Measurements from ENCODE around the gene ADGRF5. TPM values are rescaled to one million over a fixed set of nuclear protein-coding genes. Genes with fewer than 3 reads are reported as not detected.

ADGRF5 gene
- total RNA-seq, 2 donors from 2014 or later, result not detected

DNA sequence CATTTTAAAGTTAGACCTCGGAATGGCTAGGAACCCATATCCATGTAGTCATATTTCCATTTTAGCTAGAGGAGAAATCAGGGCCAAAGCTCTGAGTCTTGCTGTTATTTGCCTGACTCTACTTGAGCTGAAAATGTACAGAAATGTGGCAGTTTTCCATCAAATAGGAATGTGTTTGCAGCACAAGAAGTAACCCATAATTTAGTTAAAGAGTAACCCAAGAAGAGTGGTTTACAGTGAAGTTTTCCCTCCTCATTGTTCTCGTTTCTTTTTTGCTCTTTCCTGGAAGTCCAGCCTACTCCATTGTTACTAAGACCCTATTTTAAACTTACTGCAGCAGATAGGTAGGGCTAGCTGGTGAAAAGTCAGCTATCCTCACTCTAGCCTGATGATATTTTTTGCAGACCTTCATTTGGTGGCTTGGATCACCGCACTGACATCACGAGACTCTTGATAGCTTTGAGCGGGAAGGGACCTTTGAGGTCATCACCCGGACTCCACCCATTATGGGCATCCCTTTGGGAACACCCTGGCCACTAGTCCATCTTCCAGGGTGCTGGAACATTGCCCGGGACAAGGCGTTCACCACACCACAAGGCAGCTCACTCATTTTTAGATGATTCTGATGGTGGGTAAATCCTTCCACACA, 28.0 kb upstream of the ADGRF5 start:
- no peak for DNase-seq (ENCODE audit: low spot score)
- no peaks in the 10 kb centered on the region for H3K36me3 Mint-ChIP-seq
- H3K9me3 Mint-ChIP-seq, result no peaks in the 10 kb centered on the region
- H3K4me3 Mint-ChIP-seq, result no peak overlapping the region
- H3K4me1 Mint-ChIP-seq (ENCODE audit: low read depth in 2 of 2), result no peaks in the 10 kb centered on the region
- peaks cover 10 to 33% of the 10 kb centered on the region in 2 donors for H3K27me3 Mint-ChIP-seq
- no peak overlapping the region for H3K27ac Mint-ChIP-seq
- ATAC-seq, result no peak

DNA sequence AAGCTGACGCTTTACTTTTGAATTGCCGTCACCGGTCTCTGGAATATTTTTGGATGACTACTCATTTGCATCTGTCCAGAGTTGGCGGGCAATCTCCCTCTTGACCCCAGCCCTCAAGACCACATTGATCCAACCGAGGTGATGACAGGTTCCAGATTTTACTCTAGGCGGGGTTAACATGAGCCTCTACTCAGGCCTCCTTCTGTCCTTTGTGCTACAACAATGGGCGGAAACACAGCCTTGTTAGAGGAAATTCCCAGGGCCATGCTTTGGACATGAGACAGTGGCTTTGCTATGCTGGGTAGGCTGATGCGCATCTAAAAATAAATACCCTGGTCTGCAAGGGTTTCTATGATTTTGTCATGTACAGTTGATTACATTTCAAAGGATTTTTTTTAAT, 27.0 kb upstream of the ADGRF5 start:
- Mint-ChIP-seq H3K27ac (no peak overlapping the region), H3K27me3 (peaks cover 10 to 33% of the 10 kb centered on the region in 2 donors), H3K4me1 (ENCODE audit: low read depth in 2 of 2) (no peaks in the 10 kb centered on the region)

DNA sequence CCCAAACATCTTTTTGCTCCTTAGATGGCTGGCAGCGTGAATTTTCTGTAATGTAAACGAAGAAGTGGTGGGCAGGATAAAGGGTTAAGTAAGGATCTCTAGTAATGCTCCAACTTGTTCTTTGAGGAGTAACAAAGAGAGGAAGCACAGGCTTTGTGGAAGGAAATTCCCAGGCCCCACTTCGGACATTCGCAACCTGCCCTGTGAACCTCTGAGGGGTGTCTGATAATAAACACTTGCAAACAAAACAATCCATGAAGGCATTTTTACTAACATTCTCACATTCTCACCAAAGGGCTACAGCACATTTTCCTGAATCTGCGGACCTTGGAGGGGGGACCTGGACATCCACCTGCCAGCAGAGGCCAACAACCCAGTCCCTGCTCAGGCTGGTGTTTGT, 25.8 kb upstream of the ADGRF5 start:
- Mint-ChIP-seq H3K9me3 (no peaks in the 10 kb centered on the region), H3K4me1 (ENCODE audit: low read depth in 2 of 2) (no peaks in the 10 kb centered on the region), H3K36me3 (no peaks in the 10 kb centered on the region), H3K4me3 (no peak overlapping the region), H3K27ac (no peak overlapping the region), H3K27me3 (peaks cover 7 to 28% of the 10 kb centered on the region in 2 donors)
- DNase-seq (ENCODE audit: low spot score), result no peak
- ATAC-seq, result no peak

More for the DNA sequence above, 27.0 kb upstream of the ADGRF5 start:
- no peaks in the 10 kb centered on the region for H3K36me3 Mint-ChIP-seq
- DNase-seq (ENCODE audit: low spot score), result no peak
- H3K9me3 Mint-ChIP-seq, result no peaks in the 10 kb centered on the region
- no peak for ATAC-seq
- H3K4me3 Mint-ChIP-seq, result no peak overlapping the region

GRCh38 chr6:46940433-46941226, 18.9 kb upstream of the ADGRF5 start:
- no peak for ATAC-seq
- H3K4me1 Mint-ChIP-seq (ENCODE audit: low read depth in 2 of 2), result no peaks in the 10 kb centered on the region
- no peak overlapping the region for H3K27ac Mint-ChIP-seq
- H3K36me3 Mint-ChIP-seq, result no peaks in the 10 kb centered on the region
- DNase-seq (ENCODE audit: low spot score), result no peak
- H3K4me3 Mint-ChIP-seq, result no peak overlapping the region
- no peaks in the 10 kb centered on the region for H3K9me3 Mint-ChIP-seq
- peaks cover 4 to 9% of the 10 kb centered on the region in 2 donors for H3K27me3 Mint-ChIP-seq

GRCh38 chr6:46937642-46938041, 15.9 kb upstream of the ADGRF5 start:
- H3K27ac Mint-ChIP-seq, result no peak overlapping the region
- no peaks in the 10 kb centered on the region for H3K36me3 Mint-ChIP-seq
- no peak for ATAC-seq
- peaks cover 0 to 9% of the 10 kb centered on the region in 2 donors for H3K27me3 Mint-ChIP-seq
- DNase-seq (ENCODE audit: low spot score), result no peak
- no peaks in the 10 kb centered on the region for H3K9me3 Mint-ChIP-seq
- H3K4me3 Mint-ChIP-seq, result no peak overlapping the region
- H3K4me1 Mint-ChIP-seq (ENCODE audit: low read depth in 2 of 2), result no peaks in the 10 kb centered on the region

GRCh38 chr6:46935687-46936086, 13.9 kb upstream of the ADGRF5 start:
- no peak for ATAC-seq
- H3K36me3 Mint-ChIP-seq, result no peaks in the 10 kb centered on the region
- no peak overlapping the region for H3K4me3 Mint-ChIP-seq

GRCh38 chr6:46933751-46934150, 12.0 kb upstream of the ADGRF5 start:
- no peak for ATAC-seq
- DNase-seq (ENCODE audit: low spot score), result no peak
- Mint-ChIP-seq H3K4me3 (no peak overlapping the region), H3K36me3 (no peaks in the 10 kb centered on the region), H3K27ac (no peak overlapping the region), H3K9me3 (peaks cover 3% of the 10 kb centered on the region), H3K4me1 (ENCODE audit: low read depth in 2 of 2) (no peaks in the 10 kb centered on the region), H3K27me3 (peaks cover 0 to 9% of the 10 kb centered on the region in 2 donors)

More at GRCh38 chr6:46935687-46936086, 13.9 kb upstream of the ADGRF5 start:
- Mint-ChIP-seq H3K27me3 (peaks cover 0 to 11% of the 10 kb centered on the region in 2 donors), H3K27ac (no peak overlapping the region), H3K4me1 (ENCODE audit: low read depth in 2 of 2) (no peaks in the 10 kb centered on the region), H3K9me3 (peaks cover 3% of the 10 kb centered on the region)
- no peak for DNase-seq (ENCODE audit: low spot score)

DNA sequence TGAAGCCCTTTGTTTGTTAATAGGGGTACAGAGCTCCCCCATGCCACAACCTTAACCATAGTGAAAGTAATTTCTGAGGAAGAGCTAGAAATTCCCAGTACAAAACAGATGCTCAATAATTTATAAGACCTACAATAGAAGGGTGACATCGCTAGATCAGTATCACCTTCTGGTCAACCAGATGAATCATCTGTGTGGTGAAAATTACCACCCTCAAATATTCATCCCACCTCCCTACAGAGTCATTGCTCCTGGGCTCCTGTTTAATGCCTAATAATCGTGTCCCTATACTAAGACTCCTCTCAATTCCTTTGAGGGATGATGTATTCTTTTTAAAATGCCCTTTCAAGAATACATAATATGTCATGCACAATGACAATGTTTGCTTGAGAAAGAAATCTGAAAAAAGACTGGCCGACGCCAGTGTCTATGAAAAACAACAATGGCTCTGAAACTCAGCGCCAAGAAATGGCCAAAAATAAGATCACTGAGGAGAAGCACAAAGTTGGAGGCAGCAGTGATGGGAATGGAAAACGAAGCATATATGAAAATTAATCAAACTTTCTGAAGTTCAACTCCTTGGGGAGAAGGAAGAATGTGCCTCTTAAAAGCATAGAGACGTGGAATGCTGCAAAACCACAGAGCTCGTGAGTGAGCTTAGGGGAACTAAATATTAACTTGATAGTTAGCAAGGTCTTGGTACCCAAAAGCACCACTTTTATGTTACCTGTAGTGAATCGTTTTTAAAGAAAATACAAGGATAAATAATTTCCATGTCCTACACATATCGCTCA, 11.0 kb upstream of the ADGRF5 start:
- H3K27ac Mint-ChIP-seq, result no peak overlapping the region
- H3K4me3 Mint-ChIP-seq, result no peak overlapping the region
- no peak for DNase-seq (ENCODE audit: low spot score)
- no peak for ATAC-seq
- no peaks in the 10 kb centered on the region for H3K36me3 Mint-ChIP-seq
- H3K27me3 Mint-ChIP-seq, result peaks cover 6 to 7% of the 10 kb centered on the region in 2 donors
- peaks cover 6% of the 10 kb centered on the region for H3K9me3 Mint-ChIP-seq
- no peaks in the 10 kb centered on the region for H3K4me1 Mint-ChIP-seq (ENCODE audit: low read depth in 2 of 2)

DNA sequence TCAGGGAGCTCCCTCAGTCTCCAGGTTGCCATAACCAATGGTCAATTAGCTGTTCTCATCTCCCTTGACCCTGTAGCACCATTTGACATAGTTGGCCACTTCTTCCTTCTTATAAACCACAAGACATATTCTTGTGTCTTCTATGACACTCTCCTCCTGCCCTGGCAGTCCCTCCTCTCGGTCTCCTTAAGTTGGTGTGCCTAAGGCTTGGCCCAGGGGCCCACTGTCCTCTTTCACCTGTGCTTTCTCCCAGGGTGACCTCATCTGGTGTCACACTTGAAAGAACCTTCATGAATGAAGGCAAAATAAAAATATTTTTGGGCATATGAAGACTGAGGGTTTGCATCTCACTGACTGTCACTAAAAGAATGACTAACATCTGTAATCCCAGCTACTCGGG, 9.7 kb upstream of the ADGRF5 start:
- Mint-ChIP-seq H3K4me3 (no peak overlapping the region), H3K9me3 (peaks cover 6% of the 10 kb centered on the region), H3K4me1 (ENCODE audit: low read depth in 2 of 2) (no peaks in the 10 kb centered on the region), H3K36me3 (no peaks in the 10 kb centered on the region), H3K27me3 (peaks cover 4 to 13% of the 10 kb centered on the region in 2 donors), H3K27ac (no peak overlapping the region)
- ATAC-seq (no peak), DNase-seq (ENCODE audit: low spot score) (no peak)

GRCh38 chr6:46930331-46930730, 8.6 kb upstream of the ADGRF5 start:
- peaks cover 6% of the 10 kb centered on the region for H3K9me3 Mint-ChIP-seq
- H3K4me3 Mint-ChIP-seq, result no peak overlapping the region
- H3K27ac Mint-ChIP-seq, result no peak overlapping the region
- H3K36me3 Mint-ChIP-seq, result no peaks in the 10 kb centered on the region
- no peaks in the 10 kb centered on the region for H3K4me1 Mint-ChIP-seq (ENCODE audit: low read depth in 2 of 2)
- no peak for ATAC-seq
- DNase-seq (ENCODE audit: low spot score), result no peak
- peaks cover 2 to 17% of the 10 kb centered on the region in 2 donors for H3K27me3 Mint-ChIP-seq

DNA sequence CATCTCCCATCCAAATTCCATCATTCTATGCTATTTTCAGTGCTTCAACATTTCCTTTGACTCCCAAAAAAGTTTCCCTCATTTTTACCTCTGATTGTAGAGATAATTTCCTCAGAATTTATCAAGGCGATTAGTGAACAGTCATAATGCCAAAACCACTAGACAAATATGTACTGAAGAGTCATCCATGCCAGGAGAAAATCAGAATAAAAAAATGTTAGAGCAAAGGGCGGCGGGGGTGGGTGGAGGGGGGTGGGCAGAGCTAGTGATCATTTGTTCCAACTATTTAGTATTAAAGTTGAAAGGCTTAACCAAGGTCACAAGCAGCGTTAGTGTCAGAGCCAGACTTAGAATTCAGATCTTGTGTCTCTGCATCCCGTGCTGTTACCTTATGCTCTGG, 5.3 kb upstream of the ADGRF5 start:
- H3K4me3 Mint-ChIP-seq, result no peak overlapping the region
- DNase-seq (ENCODE audit: low spot score) (no peak), ATAC-seq (no peak)
- H3K4me1 Mint-ChIP-seq (ENCODE audit: low read depth in 2 of 2), result no peaks in the 10 kb centered on the region
- no peak overlapping the region for H3K27ac Mint-ChIP-seq
- H3K9me3 Mint-ChIP-seq, result peaks cover 9% of the 10 kb centered on the region
- peaks cover 8 to 34% of the 10 kb centered on the region in 2 donors for H3K27me3 Mint-ChIP-seq
- no peaks in the 10 kb centered on the region for H3K36me3 Mint-ChIP-seq

GRCh38 chr6:46926481-46926880, 4.7 kb upstream of the ADGRF5 start:
- Mint-ChIP-seq H3K27me3 (peaks cover 11 to 34% of the 10 kb centered on the region in 2 donors), H3K27ac (no peak overlapping the region), H3K4me3 (no peak overlapping the region), H3K4me1 (ENCODE audit: low read depth in 2 of 2) (no peaks in the 10 kb centered on the region), H3K36me3 (no peaks in the 10 kb centered on the region), H3K9me3 (peaks cover 9% of the 10 kb centered on the region)
- DNase-seq (ENCODE audit: low spot score), result no peak
- no peak for ATAC-seq

- DNase-seq (ENCODE audit: low spot score) (no peak), ATAC-seq (no peak)
- no peaks in the 10 kb centered on the region for H3K36me3 Mint-ChIP-seq
- H3K4me3 Mint-ChIP-seq, result no peak overlapping the region
- peaks cover 6% of the 10 kb centered on the region for H3K9me3 Mint-ChIP-seq
- H3K27me3 Mint-ChIP-seq, result peaks cover 8 to 34% of the 10 kb centered on the region in 2 donors
- no peak overlapping the region for H3K27ac Mint-ChIP-seq
- no peaks in the 10 kb centered on the region for H3K4me1 Mint-ChIP-seq (ENCODE audit: low read depth in 2 of 2)
Measured at GRCh38 chr6:46925563-46926253, 4.0 kb upstream of the ADGRF5 start.
